Measurements from ENCODE around the gene RASA4B.
"Not testable (repeated sequence)": the region's sequence is repeated elsewhere in the genome, so short reads cannot be mapped to it uniquely, and the experiment has no call there.

DNA sequence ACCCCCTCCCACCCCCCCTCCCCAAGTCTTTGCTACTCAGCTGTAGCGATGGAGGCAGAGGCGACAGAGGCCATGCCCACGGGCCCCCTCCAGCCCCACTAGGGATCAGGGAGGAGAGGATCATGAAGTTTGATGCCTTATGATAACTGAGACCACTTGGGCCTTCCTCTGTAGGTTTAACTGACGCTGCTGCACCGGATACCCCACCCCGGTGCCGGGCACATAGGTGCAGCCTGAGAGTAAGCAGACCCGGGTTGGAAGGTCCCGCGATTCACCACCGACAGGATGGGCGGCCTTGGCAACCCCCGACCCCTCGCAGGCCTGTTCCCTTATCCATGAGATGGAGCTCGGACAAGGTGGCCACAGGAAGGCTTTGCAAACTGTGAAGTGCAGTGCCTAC lies 23.6 kb downstream of the RASA4B start:
- TF ChIP-seq, protein P1, sequence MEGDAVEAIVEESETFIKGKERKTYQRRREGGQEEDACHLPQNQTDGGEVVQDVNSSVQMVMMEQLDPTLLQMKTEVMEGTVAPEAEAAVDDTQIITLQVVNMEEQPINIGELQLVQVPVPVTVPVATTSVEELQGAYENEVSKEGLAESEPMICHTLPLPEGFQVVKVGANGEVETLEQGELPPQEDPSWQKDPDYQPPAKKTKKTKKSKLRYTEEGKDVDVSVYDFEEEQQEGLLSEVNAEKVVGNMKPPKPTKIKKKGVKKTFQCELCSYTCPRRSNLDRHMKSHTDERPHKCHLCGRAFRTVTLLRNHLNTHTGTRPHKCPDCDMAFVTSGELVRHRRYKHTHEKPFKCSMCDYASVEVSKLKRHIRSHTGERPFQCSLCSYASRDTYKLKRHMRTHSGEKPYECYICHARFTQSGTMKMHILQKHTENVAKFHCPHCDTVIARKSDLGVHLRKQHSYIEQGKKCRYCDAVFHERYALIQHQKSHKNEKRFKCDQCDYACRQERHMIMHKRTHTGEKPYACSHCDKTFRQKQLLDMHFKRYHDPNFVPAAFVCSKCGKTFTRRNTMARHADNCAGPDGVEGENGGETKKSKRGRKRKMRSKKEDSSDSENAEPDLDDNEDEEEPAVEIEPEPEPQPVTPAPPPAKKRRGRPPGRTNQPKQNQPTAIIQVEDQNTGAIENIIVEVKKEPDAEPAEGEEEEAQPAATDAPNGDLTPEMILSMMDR (IDR thresholded peaks at IDR 0.05 in 2 of 3, conservative IDR thresholded peaks at IDR 0.05 in 1 of 3; ENCODE audit: borderline replicate concordance in 1 of 3, insufficient read depth in 1 of 3, low read depth in 2 of 3, low read length in 2 of 3) = not testable (repeated sequence)
- not testable (repeated sequence) for TF ChIP-seq SP1 (IDR thresholded peaks at IDR 0.05; ENCODE audit: low read depth); POLR2AphosphoS5 (IDR thresholded peaks at IDR 0.05; ENCODE audit: low read depth, low read length); TCF7L2 (IDR thresholded peaks at IDR 0.05; ENCODE audit: borderline replicate concordance, extremely low read depth, insufficient read depth, insufficient read length); POLR2A (IDR thresholded peaks at IDR 0.05; ENCODE audit: borderline replicate concordance, extremely low read depth, insufficient read depth, insufficient read length); EZH2 (IDR thresholded peaks at IDR 0.05); EZH2phosphoT487 (IDR thresholded peaks at IDR 0.05; ENCODE audit: borderline replicate concordance); ZFX (IDR thresholded peaks at IDR 0.05); ELF1 (IDR thresholded peaks at IDR 0.05; ENCODE audit: borderline replicate concordance, low read depth)
- TF ChIP-seq, protein P2, sequence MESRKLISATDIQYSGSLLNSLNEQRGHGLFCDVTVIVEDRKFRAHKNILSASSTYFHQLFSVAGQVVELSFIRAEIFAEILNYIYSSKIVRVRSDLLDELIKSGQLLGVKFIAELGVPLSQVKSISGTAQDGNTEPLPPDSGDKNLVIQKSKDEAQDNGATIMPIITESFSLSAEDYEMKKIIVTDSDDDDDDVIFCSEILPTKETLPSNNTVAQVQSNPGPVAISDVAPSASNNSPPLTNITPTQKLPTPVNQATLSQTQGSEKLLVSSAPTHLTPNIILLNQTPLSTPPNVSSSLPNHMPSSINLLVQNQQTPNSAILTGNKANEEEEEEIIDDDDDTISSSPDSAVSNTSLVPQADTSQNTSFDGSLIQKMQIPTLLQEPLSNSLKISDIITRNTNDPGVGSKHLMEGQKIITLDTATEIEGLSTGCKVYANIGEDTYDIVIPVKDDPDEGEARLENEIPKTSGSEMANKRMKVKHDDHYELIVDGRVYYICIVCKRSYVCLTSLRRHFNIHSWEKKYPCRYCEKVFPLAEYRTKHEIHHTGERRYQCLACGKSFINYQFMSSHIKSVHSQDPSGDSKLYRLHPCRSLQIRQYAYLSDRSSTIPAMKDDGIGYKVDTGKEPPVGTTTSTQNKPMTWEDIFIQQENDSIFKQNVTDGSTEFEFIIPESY (IDR thresholded peaks at IDR 0.05; ENCODE audit: extremely low read depth, insufficient replicate concordance, low read length) = not testable (repeated sequence)
- TF ChIP-seq, protein P3, sequence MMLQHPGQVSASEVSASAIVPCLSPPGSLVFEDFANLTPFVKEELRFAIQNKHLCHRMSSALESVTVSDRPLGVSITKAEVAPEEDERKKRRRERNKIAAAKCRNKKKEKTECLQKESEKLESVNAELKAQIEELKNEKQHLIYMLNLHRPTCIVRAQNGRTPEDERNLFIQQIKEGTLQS (IDR thresholded peaks at IDR 0.05) = not testable (repeated sequence)
- TF ChIP-seq, protein P4, sequence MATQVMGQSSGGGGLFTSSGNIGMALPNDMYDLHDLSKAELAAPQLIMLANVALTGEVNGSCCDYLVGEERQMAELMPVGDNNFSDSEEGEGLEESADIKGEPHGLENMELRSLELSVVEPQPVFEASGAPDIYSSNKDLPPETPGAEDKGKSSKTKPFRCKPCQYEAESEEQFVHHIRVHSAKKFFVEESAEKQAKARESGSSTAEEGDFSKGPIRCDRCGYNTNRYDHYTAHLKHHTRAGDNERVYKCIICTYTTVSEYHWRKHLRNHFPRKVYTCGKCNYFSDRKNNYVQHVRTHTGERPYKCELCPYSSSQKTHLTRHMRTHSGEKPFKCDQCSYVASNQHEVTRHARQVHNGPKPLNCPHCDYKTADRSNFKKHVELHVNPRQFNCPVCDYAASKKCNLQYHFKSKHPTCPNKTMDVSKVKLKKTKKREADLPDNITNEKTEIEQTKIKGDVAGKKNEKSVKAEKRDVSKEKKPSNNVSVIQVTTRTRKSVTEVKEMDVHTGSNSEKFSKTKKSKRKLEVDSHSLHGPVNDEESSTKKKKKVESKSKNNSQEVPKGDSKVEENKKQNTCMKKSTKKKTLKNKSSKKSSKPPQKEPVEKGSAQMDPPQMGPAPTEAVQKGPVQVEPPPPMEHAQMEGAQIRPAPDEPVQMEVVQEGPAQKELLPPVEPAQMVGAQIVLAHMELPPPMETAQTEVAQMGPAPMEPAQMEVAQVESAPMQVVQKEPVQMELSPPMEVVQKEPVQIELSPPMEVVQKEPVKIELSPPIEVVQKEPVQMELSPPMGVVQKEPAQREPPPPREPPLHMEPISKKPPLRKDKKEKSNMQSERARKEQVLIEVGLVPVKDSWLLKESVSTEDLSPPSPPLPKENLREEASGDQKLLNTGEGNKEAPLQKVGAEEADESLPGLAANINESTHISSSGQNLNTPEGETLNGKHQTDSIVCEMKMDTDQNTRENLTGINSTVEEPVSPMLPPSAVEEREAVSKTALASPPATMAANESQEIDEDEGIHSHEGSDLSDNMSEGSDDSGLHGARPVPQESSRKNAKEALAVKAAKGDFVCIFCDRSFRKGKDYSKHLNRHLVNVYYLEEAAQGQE (IDR thresholded peaks at IDR 0.05; ENCODE audit: low read depth) = not testable (repeated sequence)
